NOMO-1 (cell line): ENCODE data around the gene MCRIP2.

ENCODE experiments used
- DNase-seq, 2 experiments: peaks; one replicate each; lab custom pipeline; 2025; ENCODE audit not compliant: unreplicated experiment in 2 of 2; lab: John Stamatoyannopoulos, UW

Gene MCRIP2

GRCh38 chr16:667780-668518 is 26.3 kb downstream of the MCRIP2 start, which contains the start of gene RHOT2:
RHOT2 (plus strand) TSS chr16:668132; CDS start chr16:668200, 68 bp downstream.
- DNase-seq: peak; percentile 87 to 94

GRCh38 chr16:668519-669171 is 27.0 kb downstream of the MCRIP2 start:
- no peak for DNase-seq

- DNase-seq: no peak
Observed at GRCh38 chr16:669666-670065, 28.0 kb downstream of the MCRIP2 start.

GRCh38 chr16:670485-671352 is 29.1 kb downstream of the MCRIP2 start:
- no peak for DNase-seq

DNA sequence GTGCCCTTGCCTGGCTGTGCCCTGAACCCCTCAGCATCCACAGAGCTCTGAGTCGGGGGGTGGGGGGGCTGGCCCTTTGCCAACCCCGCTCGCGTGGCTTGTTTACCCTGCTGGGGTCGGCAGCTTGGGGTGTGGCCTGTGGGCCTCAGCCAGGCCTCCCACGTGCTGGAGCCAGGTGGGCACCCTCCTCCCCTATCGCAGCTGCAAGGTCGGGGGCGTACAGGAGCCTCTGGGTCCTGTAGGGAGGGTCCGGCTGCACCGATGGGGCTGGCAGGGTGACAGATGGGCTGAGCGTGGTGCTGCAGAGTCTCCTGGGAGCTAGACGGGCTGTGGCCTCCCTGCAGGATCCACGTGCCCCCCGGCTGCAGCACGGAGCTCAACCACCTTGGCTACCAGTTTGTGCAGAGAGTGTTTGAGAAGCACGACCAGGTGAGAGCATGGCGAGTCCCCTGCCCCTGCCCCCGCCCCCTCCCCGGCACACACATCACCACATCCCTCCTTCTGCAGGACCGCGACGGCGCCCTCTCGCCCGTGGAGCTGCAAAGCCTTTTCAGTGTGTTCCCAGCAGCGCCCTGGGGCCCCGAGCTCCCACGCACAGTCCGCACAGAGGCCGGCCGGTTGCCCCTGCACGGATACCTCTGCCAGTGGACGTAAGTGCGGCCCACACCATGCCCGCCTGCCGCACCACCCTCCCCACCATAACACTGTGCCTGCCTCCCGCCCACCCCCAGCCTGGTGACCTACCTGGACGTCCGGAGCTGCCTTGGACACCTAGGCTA is 29.9 kb downstream of the MCRIP2 start:
- no peak for DNase-seq

GRCh38 chr16:672371-672770 is 30.7 kb downstream of the MCRIP2 start:
- no peak for DNase-seq

DNA sequence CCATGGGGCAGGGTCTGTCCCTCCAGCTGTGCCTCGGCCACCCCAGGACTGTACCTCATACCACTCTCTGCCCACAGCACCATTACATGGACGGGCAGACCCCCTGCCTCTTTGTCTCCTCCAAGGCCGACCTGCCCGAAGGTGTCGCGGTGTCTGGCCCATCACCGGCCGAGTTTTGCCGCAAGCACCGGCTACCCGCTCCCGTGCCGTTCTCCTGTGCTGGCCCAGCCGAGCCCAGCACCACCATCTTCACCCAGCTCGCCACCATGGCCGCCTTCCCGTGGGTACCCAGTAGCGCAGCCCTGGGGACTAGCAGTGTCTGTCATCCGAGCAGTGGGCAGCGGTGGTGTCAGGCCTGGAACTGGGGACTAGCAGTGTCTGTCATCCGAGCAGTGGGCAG is 31.2 kb downstream of the MCRIP2 start:
- no peak for DNase-seq

- no peak for DNase-seq
Observed at GRCh38 chr16:673399-673991, 31.9 kb downstream of the MCRIP2 start.

- no peak for DNase-seq
Observed at GRCh38 chr16:674214-674881, 32.7 kb downstream of the MCRIP2 start.

DNA sequence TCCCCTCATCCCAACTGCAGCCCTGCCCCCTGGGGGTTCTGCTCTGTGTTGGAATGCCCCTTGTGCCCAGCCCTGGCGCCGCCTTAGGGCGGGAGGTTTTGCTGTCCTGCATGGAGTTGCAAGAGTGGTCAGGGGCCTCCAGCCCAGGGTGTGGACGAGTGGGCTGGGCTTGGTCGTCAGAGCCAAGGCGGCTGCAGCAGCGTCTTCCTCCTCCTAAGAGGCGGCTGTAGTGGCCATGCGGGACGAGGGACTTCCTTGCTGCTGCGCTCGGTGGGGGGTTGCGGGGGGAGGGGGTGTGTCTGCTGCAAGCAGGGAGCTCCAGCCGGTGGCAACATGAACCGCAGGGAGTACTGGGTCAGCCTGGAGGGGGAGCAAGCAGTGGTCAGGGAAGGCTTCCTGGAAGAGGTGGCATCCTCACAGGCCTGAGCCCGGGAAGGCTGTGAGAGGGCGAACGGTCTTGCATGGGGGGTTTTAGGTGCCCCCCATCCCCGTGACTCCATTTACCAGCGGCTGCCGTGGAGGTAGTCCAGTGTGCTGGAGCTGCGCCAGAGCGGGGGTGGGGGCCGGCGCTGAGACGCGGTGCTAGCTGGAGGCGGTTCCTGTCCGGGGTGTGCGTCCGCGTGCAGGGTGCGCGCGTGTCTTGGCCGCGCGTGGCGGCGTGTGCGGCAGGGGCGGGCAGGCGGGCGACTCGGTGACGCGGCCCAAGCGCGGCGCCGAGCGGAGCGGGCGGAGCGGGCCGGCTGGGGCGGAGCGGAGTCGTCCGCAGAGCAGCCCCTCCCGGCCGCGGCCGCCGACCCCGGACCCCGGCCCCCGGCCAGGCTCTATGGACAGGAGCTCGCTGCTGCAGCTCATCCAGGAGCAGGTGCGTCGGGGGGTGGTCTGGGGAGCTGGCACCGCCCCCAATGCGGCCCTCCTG is 33.6 kb downstream of the MCRIP2 start, which contains the start of gene RHBDL1:
TSS of gene RHBDL1 (plus strand) at position 704 of the 916 bp plus-strand sequence. CDS start at position 824, 120 bp downstream.
- DNase-seq: peak; percentile 19 to 27

DNA sequence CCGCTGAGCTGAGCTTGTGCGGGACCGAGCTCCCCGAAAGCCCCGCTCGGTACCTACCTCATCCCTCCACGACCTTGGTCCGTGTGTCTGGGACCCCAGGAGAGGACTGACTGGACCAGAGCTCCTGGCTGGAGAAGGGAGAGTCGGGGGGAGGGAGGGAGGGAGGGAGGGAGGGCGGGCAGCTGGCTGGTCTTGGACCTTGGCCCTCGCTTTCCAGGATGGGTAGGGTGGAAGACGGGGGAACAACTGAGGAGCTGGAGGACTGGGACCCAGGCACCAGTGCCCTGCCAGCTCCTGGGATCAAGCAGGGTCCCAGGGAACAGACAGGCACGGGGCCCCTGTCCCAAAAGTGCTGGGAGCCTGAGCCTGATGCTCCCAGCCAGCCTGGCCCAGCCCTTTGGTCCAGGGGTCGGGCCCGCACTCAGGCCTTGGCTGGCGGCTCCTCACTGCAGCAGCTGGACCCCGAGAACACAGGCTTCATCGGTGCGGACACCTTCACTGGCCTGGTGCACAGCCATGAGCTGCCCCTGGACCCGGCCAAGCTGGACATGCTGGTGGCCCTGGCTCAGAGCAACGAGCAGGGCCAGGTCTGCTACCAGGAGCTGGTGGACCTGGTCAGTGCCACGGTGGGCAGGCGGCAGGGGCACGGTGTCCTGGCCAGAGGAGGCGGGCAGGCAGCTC is 34.4 kb downstream of the MCRIP2 start:
- DNase-seq: no peak

GRCh38 chr16:676565-676902 is 34.9 kb downstream of the MCRIP2 start:
- DNase-seq: no peak

GRCh38 chr16:676913-677312 is 35.3 kb downstream of the MCRIP2 start:
- DNase-seq: no peak

DNA sequence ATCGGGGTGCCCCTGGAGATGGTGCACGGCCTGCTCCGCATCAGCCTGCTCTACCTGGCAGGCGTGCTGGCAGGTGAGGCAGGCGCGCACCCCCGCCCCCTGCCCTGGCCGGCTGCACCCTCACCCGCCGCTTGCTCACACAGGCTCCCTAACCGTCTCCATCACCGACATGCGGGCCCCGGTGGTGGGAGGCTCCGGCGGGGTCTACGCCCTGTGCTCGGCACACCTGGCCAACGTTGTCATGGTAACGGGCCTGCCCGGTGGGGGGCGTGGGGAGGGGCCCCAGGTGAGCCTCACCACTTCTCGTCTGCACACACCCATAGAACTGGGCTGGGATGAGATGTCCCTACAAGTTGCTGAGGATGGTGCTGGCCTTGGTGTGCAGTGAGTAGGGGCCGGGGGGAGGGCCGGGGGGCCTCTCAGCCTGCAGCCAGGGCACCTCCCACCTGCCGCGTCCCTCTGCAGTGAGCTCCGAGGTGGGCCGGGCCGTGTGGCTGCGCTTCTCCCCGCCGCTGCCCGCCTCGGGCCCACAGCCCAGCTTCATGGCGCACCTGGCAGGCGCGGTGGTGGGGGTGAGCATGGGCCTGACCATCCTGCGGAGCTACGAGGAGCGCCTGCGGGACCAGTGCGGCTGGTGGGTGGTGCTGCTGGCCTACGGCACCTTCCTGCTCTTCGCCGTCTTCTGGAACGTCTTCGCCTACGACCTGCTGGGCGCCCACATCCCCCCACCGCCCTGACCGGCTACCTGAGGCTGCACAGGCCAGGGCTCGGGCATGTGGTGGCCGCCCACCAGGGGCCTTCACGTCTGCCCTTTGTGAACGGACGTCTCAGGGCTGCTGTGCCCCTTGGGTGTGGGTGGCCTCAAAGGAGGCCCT is 35.9 kb downstream of the MCRIP2 start:
- DNase-seq: no peak

DNA sequence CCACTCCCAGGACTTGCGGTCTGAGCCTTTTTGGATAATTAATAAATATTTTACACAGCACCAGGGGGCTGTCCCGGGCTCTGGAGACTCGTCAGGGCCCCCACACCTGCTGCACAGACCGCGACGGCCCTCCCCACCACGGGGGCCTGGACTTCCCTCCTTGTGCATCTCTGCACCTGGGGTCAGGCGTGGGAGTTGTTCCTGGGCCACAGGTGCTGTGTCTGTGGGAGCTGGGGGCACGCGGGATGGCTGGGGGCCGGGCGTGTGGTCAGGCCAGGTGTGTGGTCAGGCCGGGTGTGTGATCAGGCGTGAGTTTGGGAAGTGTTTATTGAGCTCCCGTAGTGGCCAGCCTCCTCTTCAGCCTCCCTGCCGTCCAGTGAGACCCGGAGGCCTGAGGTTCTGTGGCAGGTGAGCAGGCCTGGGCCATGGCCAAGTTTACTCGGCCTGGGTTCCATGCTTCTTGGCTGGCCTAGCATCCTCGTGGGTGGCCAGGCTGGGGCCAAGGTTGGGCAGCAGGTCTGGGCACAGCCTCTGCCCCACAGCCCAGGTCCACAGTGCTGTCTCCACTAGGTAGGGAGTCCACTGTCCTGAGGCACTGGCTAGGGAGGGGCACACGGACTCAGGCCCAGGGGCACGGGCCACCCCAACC is 36.7 kb downstream of the MCRIP2 start:
- DNase-seq: no peak
